GM19025 (cell line): Measurements from ENCODE around the gene PTPRT.

Experiments used
- ATAC-seq: cut with Tn5 transposase; IDR thresholded peaks from one replicate; pipeline ENCODE4 v1.9.1; 2021; ENCODE audit warnings: mild to moderate bottlenecking, low read depth, moderate library complexity; ENCODE audit not compliant: unreplicated experiment

The PTPRT gene

DNA sequence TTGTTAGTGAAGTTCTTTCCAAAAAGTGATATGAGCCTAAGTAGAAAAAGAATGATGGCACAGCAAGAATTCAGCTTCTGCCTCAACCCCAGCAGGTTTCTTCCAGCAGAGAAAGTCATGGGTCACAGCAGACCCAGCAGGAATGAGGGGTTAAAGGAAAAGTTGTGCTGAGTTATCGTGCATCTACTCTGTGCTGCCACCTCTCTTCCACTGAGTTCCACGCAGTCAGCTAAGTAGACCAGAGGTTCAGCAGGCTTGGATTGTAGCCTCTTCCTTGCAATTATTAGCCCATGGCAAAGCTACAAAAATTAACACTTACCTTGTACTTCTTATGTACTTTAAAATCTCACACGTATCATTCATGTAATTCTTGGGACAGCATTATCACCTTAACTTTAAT, 510.8 kb downstream of the PTPRT start:
- ATAC-seq: no peak

DNA sequence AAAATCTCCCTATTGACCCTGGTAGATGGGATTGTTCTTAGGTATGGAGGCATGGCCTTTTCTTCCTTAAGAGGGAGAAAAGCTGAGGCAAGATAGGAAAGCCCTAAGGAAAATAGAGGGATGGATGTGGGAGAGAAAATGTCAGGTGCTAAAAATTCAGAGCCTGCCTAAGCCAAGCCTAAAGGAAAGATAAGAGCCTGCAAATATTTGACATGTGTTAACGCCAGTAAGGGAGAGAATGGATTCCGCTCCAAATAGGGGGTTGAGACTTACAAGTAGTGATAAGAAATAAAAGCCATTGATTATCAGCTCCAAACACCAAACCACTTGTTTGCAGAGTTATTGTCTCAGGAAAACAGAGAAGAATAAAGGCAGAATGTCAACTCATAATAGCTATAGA, 533.6 kb downstream of the PTPRT start:
- no peak for ATAC-seq

DNA sequence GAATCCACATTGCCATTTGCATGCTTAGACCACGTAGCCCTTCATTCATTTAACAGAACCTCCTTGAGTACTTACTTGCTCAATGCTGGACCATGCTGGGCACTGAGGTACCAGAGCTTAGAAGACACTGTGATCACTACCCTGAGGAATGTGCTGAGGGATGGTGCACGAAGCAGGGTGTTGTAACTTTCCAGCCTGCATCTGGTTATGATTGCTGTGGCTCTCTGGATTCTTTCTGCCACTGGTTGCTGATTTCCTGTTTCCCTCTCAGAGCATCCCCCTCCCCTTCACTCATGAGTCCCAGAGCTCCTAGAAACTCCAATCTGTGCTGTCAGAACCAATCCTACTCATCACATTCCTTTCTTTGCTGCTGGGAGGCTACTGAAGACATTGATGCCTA, 537.4 kb downstream of the PTPRT start:
- ATAC-seq: no peak

DNA sequence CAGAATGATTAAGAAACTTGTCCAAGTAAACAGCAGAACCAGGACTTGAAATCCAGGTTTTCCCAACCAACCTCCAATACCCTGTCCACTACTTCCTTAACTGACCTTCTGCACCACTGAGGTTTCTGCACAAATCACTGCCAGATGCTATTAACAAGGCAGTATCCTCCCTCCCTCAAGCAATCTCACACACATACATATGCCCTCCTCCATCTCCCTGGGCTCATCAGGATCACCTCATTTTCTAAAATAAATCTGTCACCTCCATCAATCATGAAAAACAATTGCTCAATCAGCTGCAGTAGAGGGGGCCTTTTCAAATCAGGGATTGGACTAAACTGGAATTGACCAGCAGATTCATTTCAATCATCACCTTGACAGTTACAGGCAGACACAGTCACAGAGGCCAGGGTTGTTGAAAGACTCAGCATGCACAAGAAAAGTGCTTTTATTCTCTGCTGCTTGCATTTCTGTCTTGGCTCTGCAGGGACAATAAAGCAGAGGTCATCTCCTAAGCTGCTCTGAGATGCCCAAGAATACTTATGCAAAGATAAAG, 539.4 kb downstream of the PTPRT start:
- no peak for ATAC-seq

DNA sequence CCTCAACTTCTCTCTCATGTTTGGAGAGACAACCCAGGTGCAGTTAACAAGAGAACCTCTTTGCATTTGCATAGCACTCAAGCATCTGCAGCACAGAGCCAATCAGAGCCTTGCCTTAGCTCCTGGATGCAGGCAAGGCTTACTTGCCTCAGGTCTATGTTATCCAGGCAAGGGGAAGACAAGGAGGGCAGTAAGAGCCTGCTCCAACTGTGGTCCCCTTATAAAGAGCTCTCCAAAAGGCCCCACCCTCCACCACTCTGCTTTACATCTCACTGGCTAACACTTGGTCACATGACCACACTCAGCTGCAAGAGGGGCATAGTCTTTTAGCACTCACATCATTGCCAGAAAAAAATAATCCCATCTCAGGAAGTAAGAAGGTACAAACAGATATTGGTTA, 540.0 kb downstream of the PTPRT start:
- no peak for ATAC-seq

DNA sequence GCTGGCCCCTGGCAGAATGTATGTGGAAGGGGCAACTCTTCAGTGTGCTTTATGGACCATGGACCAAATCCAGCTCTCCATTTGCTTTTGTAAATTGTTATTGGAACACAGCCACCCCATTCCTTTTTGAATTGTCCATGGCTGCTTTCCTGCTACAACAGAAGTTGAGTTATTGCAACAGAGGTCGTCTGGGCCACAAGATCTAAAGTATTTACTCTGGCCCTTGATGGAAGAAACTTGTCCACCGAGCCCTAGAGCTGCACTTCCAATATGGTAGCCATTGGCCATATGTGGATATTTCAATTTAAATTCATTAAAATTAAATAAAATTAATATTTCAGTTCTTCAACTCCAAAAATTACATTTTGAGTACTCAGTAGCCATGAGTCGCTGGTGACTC, 543.5 kb downstream of the PTPRT start:
- ATAC-seq: no peak

DNA sequence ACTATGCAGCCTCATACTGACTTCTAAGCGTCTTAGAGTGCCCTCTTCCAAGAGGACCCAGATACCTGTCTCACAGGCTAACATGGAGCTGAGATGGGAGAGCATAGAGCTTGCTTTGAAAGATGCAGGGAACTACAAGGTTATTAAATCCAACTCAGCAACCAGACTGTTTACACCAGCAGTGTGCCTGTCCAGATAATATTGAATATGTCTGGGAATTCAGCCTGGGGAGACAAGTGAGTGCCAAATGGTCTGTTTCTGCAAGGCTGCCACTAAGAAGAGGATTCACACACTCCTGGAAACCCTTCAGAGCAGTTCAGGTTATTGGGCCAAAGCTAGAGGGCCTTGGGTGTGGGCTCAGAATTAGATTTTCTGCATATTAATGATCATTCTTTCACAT, 547.8 kb downstream of the PTPRT start:
- ATAC-seq: no peak

DNA sequence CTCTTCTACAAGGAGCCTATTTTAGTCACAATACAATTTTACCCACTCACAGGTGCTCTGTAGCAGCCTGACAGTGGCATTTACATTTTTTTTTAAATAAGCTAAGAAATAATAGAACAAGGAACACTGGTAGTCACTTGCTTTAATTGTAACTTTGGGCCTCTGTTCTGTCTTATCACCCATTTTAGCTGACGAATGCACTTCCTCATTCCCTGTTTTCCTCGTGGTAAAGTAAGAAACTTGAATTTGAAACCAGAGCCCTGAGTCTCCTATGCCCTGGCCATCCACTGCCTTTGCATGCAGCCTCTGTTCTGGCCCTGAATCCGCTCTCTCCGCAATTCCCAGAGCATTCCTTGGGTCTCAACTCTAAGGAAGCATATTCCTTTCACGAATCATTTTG, 550.6 kb downstream of the PTPRT start:
- no peak for ATAC-seq

DNA sequence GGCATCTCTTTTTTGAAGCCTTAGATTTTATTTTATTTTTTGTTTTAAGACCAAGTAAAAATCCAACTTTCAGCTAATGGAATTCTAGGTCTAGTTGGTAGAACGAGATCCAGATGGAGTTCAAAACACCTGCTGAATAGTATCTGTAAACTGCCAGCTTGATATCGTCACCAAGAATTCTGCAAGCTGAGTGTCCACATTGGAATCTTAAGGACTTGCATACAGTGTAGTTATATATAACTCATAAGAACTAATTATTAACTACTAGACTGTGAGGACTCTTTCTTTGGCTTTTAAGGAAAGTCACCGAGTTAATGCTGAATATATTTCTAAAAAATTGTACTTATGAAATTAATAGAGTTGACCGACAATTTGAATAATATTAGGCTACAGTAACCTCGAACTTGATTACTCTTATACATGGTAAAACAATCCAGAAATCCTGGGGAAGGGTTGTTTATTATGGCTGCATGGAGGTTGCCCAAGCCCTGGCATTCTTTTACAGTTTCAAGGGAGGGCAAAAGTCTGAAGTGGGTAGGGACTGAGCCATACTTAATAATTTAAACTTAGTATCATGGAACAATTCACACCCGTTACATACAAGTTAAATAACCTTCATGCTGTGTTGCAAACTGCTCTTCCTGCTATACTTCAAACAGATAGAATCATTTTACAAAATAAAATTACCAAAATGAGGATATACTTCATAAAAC, 553.9 kb downstream of the PTPRT start:
- ATAC-seq: no peak

DNA sequence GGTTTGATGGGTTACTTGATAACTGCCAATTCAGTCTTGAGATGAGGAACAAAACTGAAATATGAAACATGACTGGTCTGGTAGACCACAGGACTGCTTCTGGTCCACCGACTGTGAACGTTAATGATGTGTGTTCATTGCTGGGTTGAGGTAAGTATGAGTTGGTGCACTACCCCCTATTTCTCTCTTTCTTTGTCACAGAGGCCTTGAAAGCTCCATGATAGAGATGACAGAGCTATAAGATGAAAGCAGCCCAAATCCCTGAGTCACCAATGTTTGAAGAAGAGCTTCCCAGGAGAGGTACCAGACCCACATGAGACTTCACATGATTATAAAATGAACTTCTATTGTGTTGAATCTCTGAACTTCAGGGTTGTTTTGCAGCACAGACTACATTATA, 555.5 kb downstream of the PTPRT start:
- no peak for ATAC-seq

DNA sequence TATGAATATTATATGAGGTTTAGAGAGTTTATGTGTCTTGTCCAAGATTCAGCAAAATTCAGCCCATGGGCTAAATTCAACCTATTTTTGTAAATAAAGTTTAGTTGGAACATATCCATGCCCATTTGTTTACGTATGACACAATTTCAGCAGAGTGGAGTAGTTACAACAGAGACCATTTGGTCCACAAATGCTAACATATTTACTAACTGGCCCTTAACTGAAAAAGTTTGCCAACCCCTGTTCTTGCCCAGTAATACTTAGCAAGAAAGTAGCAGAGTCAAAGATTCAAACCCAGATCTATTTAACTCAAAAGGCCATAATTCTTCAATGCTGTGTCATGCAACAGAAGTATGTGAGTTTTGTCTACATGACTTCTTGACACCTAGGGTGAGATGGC, 561.0 kb downstream of the PTPRT start:
- ATAC-seq: no peak

DNA sequence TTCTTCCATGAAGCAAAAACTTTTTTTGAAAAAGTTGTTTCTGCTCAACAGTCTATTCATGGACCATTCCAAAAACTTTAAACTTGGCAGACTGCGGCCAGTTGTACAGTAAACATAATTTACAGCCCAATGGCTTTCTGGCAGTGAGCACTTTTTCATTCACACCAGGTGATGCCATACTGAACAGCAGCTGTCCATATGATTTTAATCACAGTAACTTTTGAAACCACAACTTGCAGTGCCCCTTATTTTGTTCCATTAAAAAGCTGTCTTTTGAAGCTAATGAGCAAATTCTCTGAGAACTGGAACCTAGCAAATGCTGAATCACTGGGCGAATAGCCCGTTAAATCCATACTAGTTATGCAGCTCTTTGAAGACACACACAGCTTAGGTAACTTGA, 576.6 kb downstream of the PTPRT start:
- no peak for ATAC-seq

DNA sequence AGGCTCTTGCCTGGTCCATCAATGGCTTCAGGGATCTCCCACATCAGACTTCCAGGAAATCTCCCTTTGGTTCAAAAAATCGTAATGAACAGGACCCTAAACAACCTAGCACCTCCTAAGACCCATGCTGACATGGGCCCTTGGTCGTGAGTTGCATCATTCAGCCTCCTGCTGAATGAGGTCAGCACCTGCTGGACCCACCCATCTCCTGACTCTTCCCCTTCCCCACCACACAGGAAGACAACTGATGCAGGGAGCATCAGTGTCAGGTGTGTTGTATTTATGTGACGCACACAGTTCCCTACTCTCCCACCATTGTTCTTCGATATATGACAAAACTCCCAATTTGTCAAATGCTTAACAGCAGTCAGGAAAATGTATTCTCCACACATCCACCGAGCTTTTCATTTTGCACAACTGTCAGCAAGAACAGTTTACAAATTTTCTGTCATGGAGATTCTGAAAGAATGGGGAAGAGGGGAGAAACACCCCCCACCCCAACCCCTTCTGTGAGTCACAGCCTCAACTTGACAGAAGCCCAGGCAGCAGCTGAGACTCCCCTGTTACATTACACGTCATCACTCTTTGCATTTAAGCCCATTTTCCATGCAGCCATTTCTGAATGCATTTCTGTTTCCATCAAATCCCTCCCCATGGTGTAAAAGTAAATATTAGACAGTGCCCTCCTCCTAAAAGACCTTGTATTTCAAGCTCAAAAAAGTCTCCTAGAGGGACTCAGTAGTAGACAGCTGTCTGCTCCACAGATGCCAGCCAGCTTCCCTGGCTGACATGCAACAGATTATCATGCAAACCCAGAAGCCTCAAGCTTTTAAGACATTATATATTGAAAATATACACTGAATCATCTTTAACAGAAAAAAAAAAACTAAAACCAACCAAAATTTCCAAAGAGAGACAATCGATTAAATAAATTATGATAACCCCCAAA, 577.5 kb downstream of the PTPRT start:
- no peak for ATAC-seq

DNA sequence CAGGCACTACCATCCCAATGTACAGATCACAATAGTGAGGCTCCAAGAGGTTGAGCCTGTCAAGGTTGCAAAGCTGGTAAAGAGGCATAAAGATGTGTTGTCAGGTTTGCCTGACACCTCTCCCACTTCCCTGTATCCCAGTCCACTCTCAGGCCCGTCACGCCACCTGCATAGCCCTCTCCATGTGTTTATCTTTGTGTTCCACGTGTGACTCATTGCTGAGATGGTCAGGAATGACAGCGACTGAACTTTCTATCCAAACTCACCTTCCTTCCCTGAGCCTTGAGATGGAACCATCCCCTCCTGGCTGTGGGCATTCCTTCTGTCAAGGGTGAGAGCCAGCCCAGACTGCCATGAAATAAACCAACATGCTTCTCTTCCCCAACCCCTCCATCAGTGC, 578.3 kb downstream of the PTPRT start:
- no peak for ATAC-seq

DNA sequence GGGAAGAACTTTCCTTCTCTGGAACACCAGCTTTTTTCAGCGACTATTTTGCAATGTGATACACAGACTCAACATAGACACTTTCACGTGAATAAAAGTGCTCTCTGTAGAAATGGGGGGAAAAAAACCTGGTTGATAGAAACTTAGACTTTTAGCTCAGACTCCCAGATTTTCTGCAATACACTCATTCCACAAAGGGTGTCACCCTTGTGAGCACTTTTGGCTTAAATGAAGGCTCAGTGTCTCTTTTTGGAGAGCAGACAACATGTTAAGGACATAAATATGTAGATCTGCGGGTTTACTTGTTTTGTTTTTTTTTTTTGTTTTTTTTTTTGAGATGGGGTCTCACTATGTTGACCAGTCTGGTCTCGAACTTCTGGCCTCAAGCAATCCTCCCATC, 579.6 kb downstream of the PTPRT start:
- no peak for ATAC-seq

DNA sequence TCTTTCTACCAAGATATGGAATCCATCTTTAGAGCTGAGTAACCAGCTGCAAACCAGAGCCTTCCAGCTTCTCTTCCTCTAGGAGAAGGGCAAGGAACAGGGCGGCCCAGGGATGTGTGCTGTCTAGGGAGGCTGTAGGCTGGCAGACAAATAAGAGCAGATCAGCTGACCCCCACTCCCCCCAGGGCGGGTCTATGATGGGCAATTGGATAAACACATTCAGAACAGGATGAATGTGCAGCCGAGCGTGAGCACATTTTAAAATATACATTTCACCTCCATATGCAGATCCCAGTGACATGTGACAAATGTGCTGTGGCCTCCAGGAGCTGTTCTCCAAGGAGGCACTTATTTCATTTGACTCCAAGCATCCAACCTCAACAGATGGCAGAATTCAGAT, 580.1 kb downstream of the PTPRT start:
- no peak for ATAC-seq

DNA sequence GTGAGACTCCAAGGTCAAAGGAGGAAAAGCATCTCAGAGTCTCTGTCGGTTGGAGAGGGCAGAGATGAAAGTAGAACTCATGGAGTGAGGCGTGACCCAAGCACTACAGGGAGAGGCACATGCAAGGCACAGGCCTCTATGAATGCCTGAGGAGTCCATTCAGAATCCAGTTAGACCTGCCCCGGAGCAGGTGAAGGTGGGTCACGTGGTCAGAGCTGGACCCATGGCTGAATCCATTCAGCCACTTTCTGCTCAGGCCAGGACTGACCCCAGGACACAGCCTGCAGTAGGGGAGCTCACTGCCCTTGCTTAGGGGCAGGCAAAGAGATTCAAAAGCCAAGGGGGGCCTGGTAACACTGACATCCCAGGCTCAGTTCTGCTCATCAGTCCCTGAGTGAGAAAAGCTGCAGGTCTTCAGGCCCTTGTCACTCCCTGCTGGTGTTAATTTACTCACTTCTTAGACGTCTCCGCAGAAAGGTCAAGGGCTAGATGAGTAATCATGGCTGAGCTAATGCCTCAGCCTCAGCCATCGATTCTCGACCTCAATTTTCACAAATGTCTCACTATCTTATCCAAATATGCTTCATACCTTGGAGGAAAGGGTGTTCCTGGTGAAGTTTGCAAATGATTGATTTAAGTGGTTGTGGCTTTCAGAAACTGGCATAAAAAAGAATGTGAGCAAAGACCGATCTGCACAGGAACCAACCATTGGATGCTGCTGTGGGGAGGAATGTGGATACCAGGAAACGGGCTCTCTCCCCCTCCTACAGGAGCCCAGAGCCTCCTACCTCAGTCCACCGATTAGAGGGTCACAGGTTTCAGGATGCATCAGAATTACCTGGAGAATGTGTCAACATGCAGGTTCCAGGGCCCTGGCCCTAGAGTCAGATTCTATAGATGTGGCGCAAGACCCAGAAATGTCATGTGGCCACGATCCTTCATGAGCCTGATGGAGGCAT, 584.4 kb downstream of the PTPRT start:
- ATAC-seq: no peak

DNA sequence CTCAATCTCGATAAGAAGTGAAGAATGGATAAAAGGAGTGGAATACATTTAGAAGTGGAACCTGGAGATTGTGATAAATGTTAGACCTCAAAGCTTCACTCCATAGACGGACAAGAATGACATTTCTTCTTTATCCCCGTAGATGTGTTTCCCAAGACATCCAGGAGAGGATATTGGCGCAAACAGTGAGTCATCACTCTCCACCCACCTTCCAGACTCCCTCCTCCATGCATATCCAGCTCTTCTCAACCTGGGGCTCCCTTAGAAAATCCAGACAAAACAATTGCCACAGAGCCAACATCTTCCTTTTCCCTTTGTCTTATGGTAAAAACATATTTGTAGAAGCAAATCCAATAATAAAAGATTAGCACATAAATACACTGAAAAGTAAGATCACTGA, 586.1 kb downstream of the PTPRT start:
- no peak for ATAC-seq

DNA sequence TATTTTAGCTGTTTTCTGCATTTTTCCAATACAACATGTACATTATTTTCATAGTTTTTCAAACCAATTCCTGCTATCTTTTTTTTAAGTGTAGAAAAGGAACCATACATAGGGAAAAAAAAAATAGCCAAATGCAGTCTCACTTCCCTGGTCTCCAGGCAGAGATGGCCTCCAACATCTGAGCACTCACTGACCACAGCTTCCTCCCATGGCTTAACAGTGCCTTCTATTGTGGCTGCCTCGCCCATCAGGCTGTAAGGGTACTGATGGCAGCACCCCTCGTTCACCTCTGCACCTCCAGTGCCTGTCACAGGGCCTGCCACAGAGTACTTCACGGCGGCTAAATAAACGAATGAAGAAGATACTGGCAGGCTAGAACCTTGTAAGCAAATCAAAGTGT, 591.1 kb downstream of the PTPRT start:
- no peak for ATAC-seq

DNA sequence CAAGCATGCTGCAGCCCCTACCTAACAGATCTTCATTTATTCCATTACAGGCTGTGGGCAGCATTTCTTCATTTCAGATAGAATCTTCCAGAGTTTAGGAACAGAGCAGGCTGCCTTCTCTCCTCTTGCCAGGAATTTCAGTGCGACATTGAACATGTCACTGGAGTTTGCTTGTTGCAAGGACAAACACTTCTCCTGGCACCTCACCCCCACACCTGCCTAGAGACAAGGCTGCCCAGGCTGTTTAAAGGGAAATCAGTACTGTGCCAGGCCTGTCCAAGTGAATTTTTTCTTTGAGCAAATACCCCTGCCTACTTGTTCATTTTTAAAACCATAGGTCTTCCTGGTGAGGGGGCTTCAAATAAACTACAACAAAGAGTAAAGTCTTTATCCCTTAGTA, 594.1 kb downstream of the PTPRT start:
- no peak for ATAC-seq

DNA sequence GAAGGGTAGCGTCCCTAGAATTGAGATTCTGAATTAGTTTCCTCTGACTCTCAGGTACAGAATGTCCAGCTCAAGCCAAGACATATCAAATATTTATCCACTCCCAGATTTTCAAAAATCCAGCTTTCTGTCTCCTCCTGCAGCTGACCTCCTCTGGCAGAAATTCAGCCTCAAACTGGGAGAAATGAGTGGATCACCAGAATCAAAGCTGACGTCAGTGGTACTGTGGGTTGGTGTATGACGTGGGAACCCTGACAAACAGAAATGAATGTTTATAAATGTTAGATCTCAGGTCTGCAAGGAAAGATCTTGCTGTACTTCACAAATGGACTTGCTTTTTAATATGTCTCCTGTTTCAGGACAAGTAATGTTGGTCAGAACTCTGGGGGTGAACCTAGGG, 595.0 kb downstream of the PTPRT start:
- no peak for ATAC-seq
